Loucy (cell line): ENCODE results near the gene SELENOI.

Experiments
- EZH2phosphoT487 ChIP-seq: fragments of 200-600 bp; IDR thresholded peaks from 2 replicates; pipeline ENCODE4 v1.6.1; 2018; ENCODE audit warnings: antibody characterized with exemption, mild to moderate bottlenecking, moderate library complexity, borderline replicate concordance
- TF ChIP-seq, protein P1 (sequence below): fragments of 200-600 bp; sonication (generic); conservative IDR thresholded peaks from 2 replicates; pipeline ENCODE4 v1.5.1; 2014; ENCODE audit warnings: mild to moderate bottlenecking, antibody characterized with exemption, low read length

DNA sequence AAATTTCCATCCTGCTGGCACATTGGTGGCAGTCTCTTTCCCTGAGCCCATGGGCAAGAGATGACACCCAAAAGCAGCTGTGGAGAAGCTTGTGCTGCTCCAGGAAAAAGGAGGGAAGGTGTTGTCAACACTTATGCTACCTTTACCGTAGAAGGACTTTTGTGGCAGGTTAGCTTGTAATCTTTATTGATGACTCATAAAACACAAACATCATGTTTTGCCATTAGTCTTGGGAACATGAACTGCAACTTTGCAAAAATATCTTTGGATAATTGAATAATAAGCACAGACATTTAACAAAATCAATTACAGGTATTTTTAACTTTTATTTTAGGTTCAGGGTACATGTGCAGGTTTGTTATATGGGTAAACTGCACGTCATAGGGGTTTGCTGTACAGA, 89.2 kb downstream of the SELENOI start:
- TF ChIP-seq, protein P1, sequence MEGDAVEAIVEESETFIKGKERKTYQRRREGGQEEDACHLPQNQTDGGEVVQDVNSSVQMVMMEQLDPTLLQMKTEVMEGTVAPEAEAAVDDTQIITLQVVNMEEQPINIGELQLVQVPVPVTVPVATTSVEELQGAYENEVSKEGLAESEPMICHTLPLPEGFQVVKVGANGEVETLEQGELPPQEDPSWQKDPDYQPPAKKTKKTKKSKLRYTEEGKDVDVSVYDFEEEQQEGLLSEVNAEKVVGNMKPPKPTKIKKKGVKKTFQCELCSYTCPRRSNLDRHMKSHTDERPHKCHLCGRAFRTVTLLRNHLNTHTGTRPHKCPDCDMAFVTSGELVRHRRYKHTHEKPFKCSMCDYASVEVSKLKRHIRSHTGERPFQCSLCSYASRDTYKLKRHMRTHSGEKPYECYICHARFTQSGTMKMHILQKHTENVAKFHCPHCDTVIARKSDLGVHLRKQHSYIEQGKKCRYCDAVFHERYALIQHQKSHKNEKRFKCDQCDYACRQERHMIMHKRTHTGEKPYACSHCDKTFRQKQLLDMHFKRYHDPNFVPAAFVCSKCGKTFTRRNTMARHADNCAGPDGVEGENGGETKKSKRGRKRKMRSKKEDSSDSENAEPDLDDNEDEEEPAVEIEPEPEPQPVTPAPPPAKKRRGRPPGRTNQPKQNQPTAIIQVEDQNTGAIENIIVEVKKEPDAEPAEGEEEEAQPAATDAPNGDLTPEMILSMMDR = no peak
- no peak for TF ChIP-seq EZH2phosphoT487
